ENCODE results near the gene GALNT2. TPM values are rescaled to one million over a fixed set of nuclear protein-coding genes. Genes with fewer than 3 reads are reported as not detected.

The GALNT2 gene
- total RNA-seq = 57.1 and 58.0 TPM in 2 replicates
- long read RNA-seq, full-length matches to known transcripts = 1 of 5 reads
- long read RNA-seq, partial matches to known transcripts = 0 of 5 reads
- long read RNA-seq, other reads (novel, unspliced or antisense) = 4 of 5 reads

- Mint-ChIP-seq H3K4me1 (peaks cover 37% of the 10 kb centered on the region), H3K9me3 (peaks cover 11% of the 10 kb centered on the region), H3K4me3 (peak within 1 kb of the TSS; percentile 88), H3K27ac (ENCODE audit: unreplicated experiment) (peak within 1 kb of the TSS; percentile 90), H3K36me3 (ENCODE audit: low read depth) (peaks cover 2% of the 10 kb centered on the region), H3K27me3 (ENCODE audit: low read depth) (no peaks in the 10 kb centered on the region)
- DNase-seq (ENCODE audit: low read depth, low spot score) = peak; percentile 81
- no peak for TF ChIP-seq CTCF (conservative IDR thresholded peaks at IDR 0.05)
These were observed at the start of gene GALNT2 for GRCh38 chr1:230066466-230067404. Gene GALNT2, plus strand, starts transcription at chr1:230067238. Its CDS starts 43 bp downstream, at chr1:230067281.

GRCh38 chr1:230020451-230020850 is 46.6 kb upstream of the GALNT2 start:
- no peaks in the 10 kb centered on the region for H3K27me3 Mint-ChIP-seq (ENCODE audit: low read depth)
- H3K36me3 Mint-ChIP-seq (ENCODE audit: low read depth) = no peaks in the 10 kb centered on the region
- no peak overlapping the region for H3K4me3 Mint-ChIP-seq
- DNase-seq (ENCODE audit: low read depth, low spot score) = no peak
- no peaks in the 10 kb centered on the region for H3K4me1 Mint-ChIP-seq
- H3K27ac Mint-ChIP-seq (ENCODE audit: unreplicated experiment) = no peak overlapping the region
- TF ChIP-seq CTCF (conservative IDR thresholded peaks at IDR 0.05) = no peak
- H3K9me3 Mint-ChIP-seq = no peaks in the 10 kb centered on the region

- TF ChIP-seq CTCF (conservative IDR thresholded peaks at IDR 0.05) = no peak
These were observed 44.2 kb upstream of the GALNT2 start for GRCh38 chr1:230022666-230023380.

GRCh38 chr1:230025686-230026085 is 41.4 kb upstream of the GALNT2 start:
- Mint-ChIP-seq H3K36me3 (ENCODE audit: low read depth) (no peaks in the 10 kb centered on the region), H3K27ac (ENCODE audit: unreplicated experiment) (no peak overlapping the region), H3K27me3 (ENCODE audit: low read depth) (no peaks in the 10 kb centered on the region), H3K4me3 (no peak overlapping the region), H3K9me3 (no peaks in the 10 kb centered on the region), H3K4me1 (no peaks in the 10 kb centered on the region)
- DNase-seq (ENCODE audit: low read depth, low spot score) = no peak
- TF ChIP-seq CTCF (conservative IDR thresholded peaks at IDR 0.05) = no peak

More at GRCh38 chr1:230022666-230023380, 44.2 kb upstream of the GALNT2 start:
- DNase-seq (ENCODE audit: low read depth, low spot score) = no peak
- no peak overlapping the region for H3K27ac Mint-ChIP-seq (ENCODE audit: unreplicated experiment)
- no peaks in the 10 kb centered on the region for H3K4me1 Mint-ChIP-seq
- H3K9me3 Mint-ChIP-seq = no peaks in the 10 kb centered on the region
- no peaks in the 10 kb centered on the region for H3K36me3 Mint-ChIP-seq (ENCODE audit: low read depth)
- H3K4me3 Mint-ChIP-seq = no peak overlapping the region
- no peaks in the 10 kb centered on the region for H3K27me3 Mint-ChIP-seq (ENCODE audit: low read depth)

GRCh38 chr1:230026139-230026538 is 40.9 kb upstream of the GALNT2 start:
- Mint-ChIP-seq H3K4me1 (no peaks in the 10 kb centered on the region), H3K36me3 (ENCODE audit: low read depth) (no peaks in the 10 kb centered on the region), H3K4me3 (no peak overlapping the region), H3K27me3 (ENCODE audit: low read depth) (no peaks in the 10 kb centered on the region), H3K27ac (ENCODE audit: unreplicated experiment) (no peak overlapping the region), H3K9me3 (no peaks in the 10 kb centered on the region)
- DNase-seq (ENCODE audit: low read depth, low spot score) = no peak
- no peak for TF ChIP-seq CTCF (conservative IDR thresholded peaks at IDR 0.05)

Measured in neural crest cell (in vitro differentiated cells).